IPS DF 19.7 (cell line): ENCODE results near the gene AGBL1.
"Not testable (repeated sequence)": the region's sequence is repeated elsewhere in the genome, so short reads cannot be mapped to it uniquely, and the experiment has no call there.

ENCODE experiments used
- DNase-seq: peaks from one replicate; pipeline ENCODE4 v3.0.0-alpha.2; 2013; ENCODE audit warnings: low read depth, low spot score

AGBL1 gene

GRCh38 chr15:86399041-86399954 is 319.6 kb downstream of the AGBL1 start:
- DNase-seq = no peak

- DNase-seq = no peak
Measured at GRCh38 chr15:86403221-86403620, 323.6 kb downstream of the AGBL1 start.

GRCh38 chr15:86403914-86404583 is 324.4 kb downstream of the AGBL1 start:
- no peak for DNase-seq

GRCh38 chr15:86408261-86408660 is 328.6 kb downstream of the AGBL1 start:
- DNase-seq = no peak

- no peak for DNase-seq
Measured at GRCh38 chr15:86411916-86412315, 332.2 kb downstream of the AGBL1 start.

GRCh38 chr15:86413191-86413590 is 333.5 kb downstream of the AGBL1 start:
- no peak for DNase-seq

- DNase-seq = no peak
Measured at GRCh38 chr15:86425746-86426145, 346.1 kb downstream of the AGBL1 start.

GRCh38 chr15:86432861-86433260 is 353.2 kb downstream of the AGBL1 start:
- DNase-seq = no peak

GRCh38 chr15:86433983-86434382 is 354.3 kb downstream of the AGBL1 start:
- DNase-seq = no peak

GRCh38 chr15:86439614-86440013 is 359.9 kb downstream of the AGBL1 start:
- DNase-seq = no peak

- DNase-seq = peak; percentile 15
Measured at GRCh38 chr15:86444527-86444926, 364.9 kb downstream of the AGBL1 start.

GRCh38 chr15:86445579-86446252 is 366.0 kb downstream of the AGBL1 start:
- no peak for DNase-seq

GRCh38 chr15:86446253-86446640 is 366.6 kb downstream of the AGBL1 start:
- no peak for DNase-seq

- not testable (repeated sequence) for DNase-seq
Measured at GRCh38 chr15:86465470-86466039, 385.9 kb downstream of the AGBL1 start.

- no peak for DNase-seq
Measured at GRCh38 chr15:86481720-86482119, 402.0 kb downstream of the AGBL1 start.

GRCh38 chr15:86483936-86484335 is 404.3 kb downstream of the AGBL1 start:
- no peak for DNase-seq

GRCh38 chr15:86488046-86488445 is 408.4 kb downstream of the AGBL1 start:
- DNase-seq = no peak

- DNase-seq = no peak
Measured at GRCh38 chr15:86489981-86490380, 410.3 kb downstream of the AGBL1 start.

GRCh38 chr15:86491118-86491517 is 411.4 kb downstream of the AGBL1 start:
- DNase-seq = no peak

- no peak for DNase-seq
Measured at GRCh38 chr15:86493884-86494283, 414.2 kb downstream of the AGBL1 start.

GRCh38 chr15:86494475-86494874 is 414.8 kb downstream of the AGBL1 start:
- DNase-seq = no peak

GRCh38 chr15:86502301-86502700 is 422.6 kb downstream of the AGBL1 start:
- DNase-seq = no peak
